Neural progenitor cell (in vitro differentiated cells): ENCODE data around the gene MICAL2. TPM values are rescaled to one million over a fixed set of nuclear protein-coding genes. Genes with fewer than 3 reads are reported as not detected.

Experiments used
- DNase-seq: peaks from one replicate; pipeline ENCODE4 v3.0.0-alpha.2; 2016; ENCODE audit warnings: low spot score
- H2AFZ ChIP-seq: fragments of 200-600 bp; sonication (generic); replicated peaks from 2 replicates; pipeline ENCODE4 v1.6.1; 2016; ENCODE audit warnings: antibody characterized with exemption
- H3F3A ChIP-seq: fragments of 200-600 bp; sonication (generic); 2 replicates; pipeline ENCODE4 v1.6.1; 2016; ENCODE audit warnings: antibody characterized with exemption, low read depth
- H3K27ac ChIP-seq: fragments of 200-600 bp; sonication (generic); 2 replicates; pipeline ENCODE4 v1.5.1; 2016; ENCODE audit warnings: mild to moderate bottlenecking
- H3K27me3 ChIP-seq: fragments of 200-600 bp; sonication (generic); 2 replicates; pipeline ENCODE4 v1.6.1; 2016; ENCODE audit warnings: mild to moderate bottlenecking, moderate library complexity
- H3K36me3 ChIP-seq: fragments of 200-600 bp; sonication (generic); 2 replicates; pipeline ENCODE4 v1.5.1; 2016
- H3K4me1 ChIP-seq: fragments of 200-600 bp; sonication (generic); 2 replicates; pipeline ENCODE4 v1.6.1; 2016; ENCODE audit warnings: mixed run types
- H3K4me2 ChIP-seq: fragments of 200-600 bp; sonication (generic); 2 replicates; pipeline ENCODE4 v1.6.1; 2016
- H3K4me3 ChIP-seq: fragments of 200-600 bp; sonication (generic); 2 replicates; pipeline ENCODE4 v1.5.1; 2016
- H3K79me2 ChIP-seq: fragments of 200-600 bp; sonication (generic); 2 replicates; pipeline ENCODE4 v1.6.1; 2016; ENCODE audit warnings: low read depth
- H3K9ac ChIP-seq: fragments of 200-600 bp; sonication (generic); 2 replicates; pipeline ENCODE4 v1.6.1; 2016
- H3K9me3 ChIP-seq: fragments of 200-600 bp; sonication (generic); 2 replicates; pipeline ENCODE4 v1.5.1; 2016; ENCODE audit warnings: low read depth
- H4K20me1 ChIP-seq: fragments of 200-600 bp; sonication (generic); 2 replicates; pipeline ENCODE4 v1.6.1; 2016; ENCODE audit warnings: low read depth
- H3K27ac Mint-ChIP-seq: 3 replicates; pipeline ENCODE4 v1.8.0; 2021; ENCODE audit warnings: mixed read lengths
- H3K27me3 Mint-ChIP-seq: 2 replicates; pipeline ENCODE4 v1.8.0; 2022; ENCODE audit warnings: low read depth, mild to moderate bottlenecking, inconsistent platforms, moderate library complexity, mixed read lengths; ENCODE audit not compliant: insufficient read depth
- H3K36me3 Mint-ChIP-seq: 3 replicates; pipeline ENCODE4 v1.8.0; 2021; ENCODE audit warnings: mixed read lengths
- H3K4me1 Mint-ChIP-seq: 3 replicates; pipeline ENCODE4 v1.8.0; 2021; ENCODE audit warnings: mixed read lengths
- H3K4me3 Mint-ChIP-seq: 3 replicates; pipeline ENCODE4 v1.8.0; 2021; ENCODE audit warnings: mild to moderate bottlenecking, moderate library complexity, mixed read lengths
- H3K9me3 Mint-ChIP-seq: 3 replicates; pipeline ENCODE4 v1.8.0; 2020; ENCODE audit warnings: mixed read lengths
- CTCF ChIP-seq: fragments of 200-600 bp; sonication (generic); IDR thresholded peaks from 2 replicates; pipeline ENCODE4 v1.5.1; 2017; ENCODE audit warnings: antibody characterized with exemption, mild to moderate bottlenecking
- EZH2 ChIP-seq: fragments of 200-600 bp; sonication (generic); IDR thresholded peaks from 2 replicates; pipeline ENCODE4 v1.6.1; 2017; ENCODE audit warnings: antibody characterized with exemption, mild to moderate bottlenecking, moderate library complexity
- EZH2phosphoT487 ChIP-seq: fragments of 200-600 bp; sonication (generic); IDR thresholded peaks from 2 replicates; pipeline ENCODE4 v1.6.1; 2017; ENCODE audit warnings: antibody characterized with exemption
- total RNA-seq: library from RNA; depleted of rRNA; stranded (reverse); fragments of >200 nt; gene quantifications from 2 replicates; pipeline ENCODE4 v1.2.3, GENCODE V29; 2015; ENCODE audit warnings: low replicate concordance

Gene MICAL2
- total RNA-seq, 1 donor from 2014 or later = 0.60 TPM

- H3K27ac ChIP-seq = no peak overlapping the region
- no peak overlapping the region for H3K4me3 Mint-ChIP-seq
- no peaks in the 10 kb centered on the region for H3K79me2 ChIP-seq
- no peaks in the 10 kb centered on the region for H3K9me3 ChIP-seq
- H2AFZ ChIP-seq = no peak overlapping the region
- no peak for DNase-seq
- no peak overlapping the region for H3K4me2 ChIP-seq
- H3F3A ChIP-seq = no peaks in the 10 kb centered on the region
- H3K36me3 Mint-ChIP-seq = no peaks in the 10 kb centered on the region
- peaks cover 13% of the 10 kb centered on the region for H3K4me1 Mint-ChIP-seq
- TF ChIP-seq EZH2phosphoT487 (no peak), EZH2 (no peak), CTCF (no peak)
- no peaks in the 10 kb centered on the region for H3K36me3 ChIP-seq
- H4K20me1 ChIP-seq = no peaks in the 10 kb centered on the region
- H3K27me3 ChIP-seq = no peaks in the 10 kb centered on the region
- H3K4me3 ChIP-seq = no peak overlapping the region
- H3K27me3 Mint-ChIP-seq = peaks cover 2% of the 10 kb centered on the region
- H3K9me3 Mint-ChIP-seq = no peaks in the 10 kb centered on the region
- no peak overlapping the region for H3K9ac ChIP-seq
- no peaks in the 10 kb centered on the region for H3K4me1 ChIP-seq
- H3K27ac Mint-ChIP-seq = no peak overlapping the region
Measured at GRCh38 chr11:12158909-12159308, 48.5 kb downstream of the MICAL2 start.

- Mint-ChIP-seq H3K4me3 (no peak overlapping the region), H3K27ac (peak overlapping the region; percentile 14), H3K27me3 (peaks cover 2% of the 10 kb centered on the region), H3K4me1 (peaks cover 17% of the 10 kb centered on the region), H3K36me3 (no peaks in the 10 kb centered on the region), H3K9me3 (no peaks in the 10 kb centered on the region)
- TF ChIP-seq EZH2 = no peak
- no peak for TF ChIP-seq CTCF
- no peak for TF ChIP-seq EZH2phosphoT487
- no peaks in the 10 kb centered on the region for H3K36me3 ChIP-seq
- no peaks in the 10 kb centered on the region for H3K4me1 ChIP-seq
- no peaks in the 10 kb centered on the region for H4K20me1 ChIP-seq
- no peak overlapping the region for H2AFZ ChIP-seq
- no peak overlapping the region for H3K4me2 ChIP-seq
- no peak for DNase-seq
- H3K4me3 ChIP-seq = no peak overlapping the region
- no peaks in the 10 kb centered on the region for H3F3A ChIP-seq
- H3K27ac ChIP-seq = no peak overlapping the region
- no peak overlapping the region for H3K9ac ChIP-seq
- H3K27me3 ChIP-seq = no peaks in the 10 kb centered on the region
- no peaks in the 10 kb centered on the region for H3K79me2 ChIP-seq
- no peaks in the 10 kb centered on the region for H3K9me3 ChIP-seq
Measured at GRCh38 chr11:12159351-12160099, 49.1 kb downstream of the MICAL2 start.

GRCh38 chr11:12160231-12160630 lies 49.8 kb downstream of the MICAL2 start:
- Mint-ChIP-seq H3K4me1 (peaks cover 17% of the 10 kb centered on the region), H3K4me3 (no peak overlapping the region), H3K27ac (no peak overlapping the region), H3K36me3 (no peaks in the 10 kb centered on the region), H3K9me3 (no peaks in the 10 kb centered on the region), H3K27me3 (peaks cover 2% of the 10 kb centered on the region)
- Histone ChIP-seq H3K4me3 (no peak overlapping the region), H3K4me2 (no peak overlapping the region), H3K9ac (no peak overlapping the region), H3K27ac (no peak overlapping the region), H2AFZ (no peak overlapping the region), H3K36me3 (no peaks in the 10 kb centered on the region), H4K20me1 (no peaks in the 10 kb centered on the region), H3K79me2 (no peaks in the 10 kb centered on the region), H3K27me3 (no peaks in the 10 kb centered on the region), H3F3A (no peaks in the 10 kb centered on the region), H3K4me1 (no peaks in the 10 kb centered on the region), H3K9me3 (no peaks in the 10 kb centered on the region)
- TF ChIP-seq EZH2phosphoT487 = no peak
- no peak for TF ChIP-seq CTCF
- no peak for TF ChIP-seq EZH2
- no peak for DNase-seq
